Activated CD4-positive, alpha-beta T cell treated with anti-CD3 and anti-CD28 coated beads for 24 hours (primary cell): ENCODE data around the gene GPR137B.

Source experiments
- DNase-seq, 2 donors: peaks; one replicate each; pipeline ENCODE4 v3.0.0-alpha.2; 2020; ENCODE audit warnings: low read depth in 2 of 2

GPR137B gene

GRCh38 chr1:236258114-236258622 lies 115.8 kb downstream of the GPR137B start:
- DNase-seq: no peak
